GM15510 (cell line): ENCODE results near the gene BMS1.

ENCODE experiments used
- POLR2A ChIP-seq: IDR thresholded peaks from 3 replicates; pipeline ENCODE4 v1.6.1; 2011; ENCODE audit warnings: borderline replicate concordance; ENCODE audit not compliant: insufficient read length; ENCODE audit errors: extremely low read depth

Gene BMS1, protein sequence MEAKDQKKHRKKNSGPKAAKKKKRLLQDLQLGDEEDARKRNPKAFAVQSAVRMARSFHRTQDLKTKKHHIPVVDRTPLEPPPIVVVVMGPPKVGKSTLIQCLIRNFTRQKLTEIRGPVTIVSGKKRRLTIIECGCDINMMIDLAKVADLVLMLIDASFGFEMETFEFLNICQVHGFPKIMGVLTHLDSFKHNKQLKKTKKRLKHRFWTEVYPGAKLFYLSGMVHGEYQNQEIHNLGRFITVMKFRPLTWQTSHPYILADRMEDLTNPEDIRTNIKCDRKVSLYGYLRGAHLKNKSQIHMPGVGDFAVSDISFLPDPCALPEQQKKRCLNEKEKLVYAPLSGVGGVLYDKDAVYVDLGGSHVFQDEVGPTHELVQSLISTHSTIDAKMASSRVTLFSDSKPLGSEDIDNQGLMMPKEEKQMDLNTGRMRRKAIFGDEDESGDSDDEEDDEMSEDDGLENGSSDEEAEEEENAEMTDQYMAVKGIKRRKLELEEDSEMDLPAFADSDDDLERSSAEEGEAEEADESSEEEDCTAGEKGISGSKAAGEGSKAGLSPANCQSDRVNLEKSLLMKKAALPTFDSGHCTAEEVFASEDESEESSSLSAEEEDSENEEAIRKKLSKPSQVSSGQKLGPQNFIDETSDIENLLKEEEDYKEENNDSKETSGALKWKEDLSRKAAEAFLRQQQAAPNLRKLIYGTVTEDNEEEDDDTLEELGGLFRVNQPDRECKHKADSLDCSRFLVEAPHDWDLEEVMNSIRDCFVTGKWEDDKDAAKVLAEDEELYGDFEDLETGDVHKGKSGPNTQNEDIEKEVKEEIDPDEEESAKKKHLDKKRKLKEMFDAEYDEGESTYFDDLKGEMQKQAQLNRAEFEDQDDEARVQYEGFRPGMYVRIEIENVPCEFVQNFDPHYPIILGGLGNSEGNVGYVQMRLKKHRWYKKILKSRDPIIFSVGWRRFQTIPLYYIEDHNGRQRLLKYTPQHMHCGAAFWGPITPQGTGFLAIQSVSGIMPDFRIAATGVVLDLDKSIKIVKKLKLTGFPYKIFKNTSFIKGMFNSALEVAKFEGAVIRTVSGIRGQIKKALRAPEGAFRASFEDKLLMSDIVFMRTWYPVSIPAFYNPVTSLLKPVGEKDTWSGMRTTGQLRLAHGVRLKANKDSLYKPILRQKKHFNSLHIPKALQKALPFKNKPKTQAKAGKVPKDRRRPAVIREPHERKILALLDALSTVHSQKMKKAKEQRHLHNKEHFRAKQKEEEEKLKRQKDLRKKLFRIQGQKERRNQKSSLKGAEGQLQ

DNA sequence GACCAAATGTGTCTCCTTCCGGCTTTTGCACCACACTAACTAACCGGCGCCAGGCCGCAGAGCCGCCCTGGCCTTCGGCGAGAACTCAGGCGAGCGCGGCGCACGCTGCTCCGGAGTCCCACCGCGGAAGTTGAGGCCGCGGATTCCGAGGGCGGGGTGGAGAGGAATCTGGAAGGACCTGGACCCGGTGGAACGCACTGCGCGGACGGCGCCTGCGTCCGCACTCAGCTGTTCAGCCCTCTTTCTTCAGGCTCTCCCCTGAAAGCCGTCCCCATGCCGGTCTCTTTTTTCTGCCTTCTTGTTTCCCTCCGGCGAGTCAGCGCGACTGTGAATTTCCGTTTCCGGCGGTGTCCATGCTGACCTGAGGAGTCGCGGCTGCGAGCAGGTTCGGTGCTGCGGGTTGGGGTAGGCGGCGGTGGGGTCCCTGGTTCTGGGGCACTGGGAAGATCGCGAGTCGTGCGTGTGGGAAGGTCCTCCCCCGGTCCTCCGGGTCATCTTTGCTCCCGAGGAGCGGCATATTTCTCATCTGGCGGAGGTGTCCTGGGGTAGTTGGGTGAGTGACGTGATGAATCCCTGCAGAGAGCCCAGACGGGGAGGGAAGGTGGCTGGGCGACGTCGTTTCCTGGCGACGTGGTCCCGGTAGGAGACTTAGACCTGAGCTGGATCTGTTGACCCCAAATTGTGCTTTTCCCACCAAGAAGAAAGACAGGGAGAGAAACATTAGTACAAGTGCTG is at the start of gene BMS1:
BMS1 (plus strand) TSS at position 350 of the 735 bp plus-strand sequence. CDS start 1,600 bp downstream, outside the sequence.
- peak; percentile 93 for TF ChIP-seq POLR2A

DNA sequence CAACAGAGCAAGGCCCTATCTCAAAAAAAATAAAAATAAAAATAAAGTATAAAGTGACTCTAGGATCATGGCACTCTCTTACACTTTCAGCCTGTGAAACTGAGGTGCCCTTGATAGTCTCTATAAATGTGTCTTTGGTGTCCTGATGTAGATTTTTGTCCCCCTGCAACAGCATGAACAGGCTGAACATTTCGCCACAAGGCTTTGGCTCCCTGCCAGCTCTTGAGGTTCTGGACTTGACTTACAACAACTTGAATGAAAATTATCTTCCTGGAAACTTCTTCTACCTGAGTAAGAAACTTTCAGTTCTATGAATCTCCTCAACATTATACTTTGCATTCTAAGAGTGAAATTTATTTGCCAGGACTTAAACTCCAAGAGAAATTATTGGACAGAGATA is 48.1 kb upstream of the BMS1 start:
- TF ChIP-seq POLR2A = no peak

DNA sequence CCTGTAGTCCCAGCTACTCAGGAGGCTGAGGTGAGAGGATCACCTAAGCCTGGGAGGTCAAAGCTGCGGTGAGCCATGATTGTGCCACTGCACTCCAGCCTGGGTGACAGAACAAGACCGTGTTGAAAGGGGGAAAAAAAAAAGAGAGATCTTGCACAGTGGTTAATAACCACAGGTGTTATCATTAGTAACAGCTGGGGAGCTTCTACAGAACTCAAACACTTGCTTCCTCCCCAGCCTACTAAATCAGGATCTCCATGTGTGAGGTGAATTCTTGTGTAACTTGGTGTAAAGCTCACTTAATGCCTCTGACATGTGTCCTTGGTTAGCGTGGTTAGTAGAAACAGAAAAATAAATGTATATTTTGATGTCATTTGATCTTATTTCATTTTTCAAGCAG is 43.9 kb upstream of the BMS1 start:
- no peak for TF ChIP-seq POLR2A

DNA sequence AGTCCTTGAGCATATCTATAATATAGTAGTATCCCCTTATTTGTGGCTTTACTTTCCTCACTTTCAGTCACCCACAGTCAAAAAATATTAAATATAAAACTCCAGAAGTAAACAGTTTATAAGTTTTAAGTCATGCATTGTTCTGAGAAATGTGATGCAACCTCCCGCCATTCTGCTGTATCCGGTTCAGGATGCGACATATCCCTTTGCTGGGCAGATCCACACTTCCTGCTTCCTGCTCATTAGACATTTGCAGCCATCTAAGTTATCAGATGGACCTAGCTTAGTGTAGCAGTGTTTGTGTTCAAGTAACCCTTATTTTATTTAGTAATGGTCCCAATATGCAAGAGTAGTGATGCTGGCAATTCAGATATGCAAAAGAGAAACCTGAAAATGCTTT is 38.9 kb upstream of the BMS1 start:
- no peak for TF ChIP-seq POLR2A

DNA sequence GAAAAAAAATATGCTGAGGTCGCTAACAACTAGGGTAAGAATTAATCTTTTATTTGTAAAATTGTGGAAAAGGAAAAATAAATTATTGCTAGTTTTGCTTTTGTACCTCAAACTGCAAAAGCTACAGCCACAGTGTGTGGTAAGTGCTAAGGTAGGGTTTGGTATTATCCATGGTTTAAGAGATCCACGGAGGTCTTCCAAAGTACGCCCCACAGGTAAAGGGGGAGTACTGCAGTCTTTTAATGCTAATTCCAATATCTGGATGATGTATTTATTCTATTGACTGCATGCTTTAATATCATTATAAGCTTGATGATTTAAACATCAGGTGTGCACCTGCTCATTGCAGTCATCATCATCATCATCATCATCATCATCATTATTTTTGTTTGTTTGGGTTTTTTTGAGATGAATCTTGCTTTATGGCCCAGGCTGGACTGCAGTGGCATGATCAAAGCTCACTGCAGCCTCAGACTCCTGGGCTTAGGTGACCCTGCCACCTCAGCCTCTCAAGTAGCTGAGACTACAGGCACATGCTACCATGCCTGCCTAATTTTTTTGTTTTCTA is 38.4 kb upstream of the BMS1 start:
- TF ChIP-seq POLR2A = no peak

DNA sequence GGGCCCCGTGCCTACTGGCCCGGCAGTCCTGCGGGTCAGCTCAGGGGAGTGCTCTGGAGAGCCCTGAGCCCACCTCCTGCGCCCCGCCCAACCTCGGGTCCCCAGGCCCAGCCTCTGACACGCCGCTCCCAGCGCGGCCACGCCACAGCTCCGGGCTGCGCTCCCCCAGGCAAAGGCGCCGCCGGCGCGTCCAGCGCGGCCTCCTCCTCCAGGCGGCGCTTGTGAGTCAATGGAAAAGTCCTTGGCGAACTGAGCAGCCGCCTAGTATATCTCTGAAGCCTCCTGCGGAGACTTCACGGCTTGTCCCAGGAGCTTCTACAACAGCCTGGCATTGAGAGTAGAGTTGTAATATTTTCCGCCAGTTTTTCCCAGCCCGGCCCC is 29.5 kb upstream of the BMS1 start:
- no peak for TF ChIP-seq POLR2A

DNA sequence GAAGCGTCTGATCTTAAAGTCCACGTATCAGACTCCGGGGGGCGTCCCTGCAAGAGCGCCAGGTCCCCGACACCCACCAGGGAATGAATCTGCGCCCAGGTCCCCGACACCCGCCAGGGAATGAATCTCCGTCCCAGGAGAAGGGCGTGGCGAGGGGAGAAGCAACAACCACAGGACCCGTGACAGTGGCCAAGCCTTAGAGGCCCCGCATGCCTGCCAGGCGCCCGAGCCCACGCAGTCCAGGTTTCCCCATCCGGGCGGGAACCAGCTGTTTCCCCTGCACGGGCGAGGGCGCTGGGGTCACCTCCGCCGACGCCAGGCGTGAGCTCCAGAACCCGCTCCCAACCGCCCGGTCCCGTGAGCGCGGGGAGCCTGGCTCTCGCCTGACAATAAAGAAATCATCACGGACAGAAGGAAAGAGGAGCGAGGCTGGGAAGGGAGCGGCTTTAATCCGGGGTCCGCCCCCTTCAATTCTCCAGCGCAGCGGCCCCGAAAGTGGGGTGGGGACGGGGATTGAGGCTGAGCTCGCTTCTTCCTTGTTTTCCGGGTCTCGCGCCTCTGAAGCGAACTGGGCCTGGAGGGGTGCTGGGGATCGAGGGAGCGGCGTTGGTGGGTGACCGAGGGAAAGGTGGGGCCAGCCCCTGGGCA is 29.0 kb upstream of the BMS1 start:
- no peak for TF ChIP-seq POLR2A

DNA sequence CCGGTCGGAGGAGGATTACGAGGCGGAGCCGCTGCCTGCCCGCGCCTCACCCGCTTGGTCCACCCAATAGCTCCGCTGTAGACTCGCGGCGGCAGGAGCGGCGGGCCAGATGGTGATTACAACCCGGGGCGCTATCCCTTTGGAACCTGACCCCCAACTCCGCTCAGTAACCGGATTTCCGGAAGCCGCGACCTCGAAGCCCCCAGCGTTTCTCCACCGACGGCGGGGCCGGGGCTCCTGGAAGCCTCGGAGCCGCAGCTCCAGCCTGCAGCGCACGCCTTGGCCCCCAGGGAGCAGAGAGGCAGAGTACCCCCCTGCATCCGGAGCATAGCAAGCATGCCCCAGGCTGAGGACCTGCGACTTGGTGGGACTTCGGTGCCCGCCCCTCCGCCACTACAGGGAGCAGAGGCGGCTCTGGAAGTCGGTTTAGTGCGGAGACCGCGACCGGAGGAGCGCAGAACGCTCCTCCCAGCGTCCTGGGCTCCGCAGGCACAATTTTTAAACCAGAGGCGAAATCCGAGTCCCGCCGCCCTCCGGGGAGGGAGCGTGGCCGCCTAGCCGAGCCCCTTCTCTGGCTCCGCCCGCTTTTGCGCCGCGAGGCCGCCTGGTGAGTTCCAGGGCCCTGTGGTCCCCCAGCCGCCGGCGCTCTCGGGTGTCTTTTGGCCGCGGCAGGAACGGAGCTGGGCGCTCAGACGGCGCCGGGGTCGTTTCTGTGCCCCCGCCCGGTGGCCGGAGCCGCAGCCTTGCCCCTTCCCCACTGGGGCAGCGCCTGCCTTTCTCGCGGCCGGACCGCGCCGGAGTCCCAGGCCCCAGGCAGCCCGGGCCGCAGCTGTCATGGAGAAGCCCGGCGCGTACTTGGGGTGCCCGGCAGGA is 28.2 kb upstream of the BMS1 start:
- TF ChIP-seq POLR2A = no peak

DNA sequence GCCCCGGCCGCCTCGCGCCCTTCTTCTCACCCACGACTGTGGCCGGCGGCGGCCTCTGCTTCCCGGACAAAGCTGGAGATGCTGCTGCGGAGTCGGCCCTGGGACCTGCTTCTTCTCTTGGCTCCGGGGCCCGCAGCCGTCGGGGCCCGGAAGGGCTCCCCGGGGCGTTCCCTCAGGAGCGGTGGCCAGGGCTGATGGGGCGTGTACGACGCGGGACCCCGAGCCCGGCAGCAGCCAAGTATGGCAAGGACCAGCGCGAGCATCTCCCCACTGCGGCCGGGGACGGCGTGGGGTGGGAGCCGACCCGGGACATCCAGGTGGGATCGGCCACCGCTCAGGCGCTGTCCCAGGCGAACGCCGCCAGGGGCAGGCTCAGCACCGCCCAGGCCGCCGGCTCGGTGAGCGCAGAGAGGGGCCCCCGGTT is 27.6 kb upstream of the BMS1 start:
- TF ChIP-seq POLR2A = no peak

DNA sequence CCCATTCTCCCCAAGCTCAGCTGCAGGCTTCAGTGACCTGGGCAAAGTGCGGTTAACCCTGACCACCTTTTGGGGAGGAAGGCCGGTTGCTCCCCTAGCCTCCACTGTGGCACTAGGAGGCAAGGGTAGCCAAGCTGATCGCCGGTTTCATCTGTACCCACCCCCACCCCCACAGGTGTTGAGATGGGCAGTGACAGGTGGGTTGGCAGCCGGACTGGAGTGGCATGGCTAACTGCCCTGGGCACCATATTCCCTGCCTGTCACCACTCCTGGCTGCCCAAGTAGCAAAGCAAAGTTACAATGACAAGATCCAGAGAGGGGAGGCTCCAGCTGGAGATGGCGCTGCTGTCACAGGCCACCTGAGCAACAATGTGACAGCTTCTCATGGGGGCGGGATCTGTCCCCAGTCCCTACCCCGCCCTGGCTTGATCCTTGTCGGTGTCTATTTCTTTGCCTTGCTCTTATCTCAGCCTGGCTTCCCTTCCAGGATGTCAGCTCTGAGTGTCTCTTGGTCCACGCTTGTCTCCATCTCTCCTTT is 27.0 kb upstream of the BMS1 start:
- TF ChIP-seq POLR2A = no peak

DNA sequence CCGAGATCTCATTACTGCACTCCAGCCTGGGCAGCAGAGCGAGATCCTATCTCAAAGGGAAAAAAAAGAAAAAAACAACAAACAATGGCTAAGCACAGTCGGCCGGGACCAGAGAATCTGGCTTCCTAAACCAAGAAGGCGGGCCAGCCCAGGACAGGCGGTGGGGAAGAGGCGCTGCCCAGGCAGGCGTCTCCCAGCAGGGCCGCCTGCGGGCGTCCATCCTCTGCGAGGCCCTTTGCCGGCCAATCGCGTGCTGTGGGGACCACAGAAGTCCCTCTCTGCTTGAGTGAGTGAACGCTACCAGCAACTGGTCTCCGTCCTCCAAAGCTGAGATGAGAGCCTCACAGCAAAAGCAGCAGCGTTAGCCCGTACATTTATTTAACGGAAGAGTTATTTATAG is 14.7 kb upstream of the BMS1 start:
- TF ChIP-seq POLR2A = no peak

DNA sequence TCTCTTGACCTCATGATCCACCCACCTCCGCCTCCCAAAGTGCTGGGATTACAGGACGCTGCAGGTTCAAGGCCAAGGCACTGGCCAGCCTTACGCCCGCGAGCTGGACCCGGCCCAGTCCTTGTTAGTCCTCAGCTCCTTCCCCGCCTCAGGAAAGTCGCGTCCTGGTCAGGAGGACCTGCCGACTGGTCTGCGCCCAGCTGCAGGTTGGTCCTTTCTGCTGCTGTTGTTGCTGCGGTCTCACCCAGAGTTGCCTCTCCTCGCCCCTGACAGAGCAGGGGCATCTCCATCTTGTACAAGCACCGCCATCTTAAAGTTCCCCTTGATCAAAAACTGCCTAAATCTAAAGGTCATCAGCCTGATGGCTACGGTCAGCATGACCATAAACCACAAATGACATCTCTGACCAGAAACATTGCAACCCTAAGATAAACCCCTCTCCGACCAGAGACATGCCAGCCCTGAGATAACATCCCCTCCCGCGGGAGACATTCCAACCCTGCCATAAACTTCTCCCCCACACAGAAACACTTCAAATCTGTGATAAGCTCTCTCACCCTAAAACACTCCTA is 13.9 kb upstream of the BMS1 start:
- TF ChIP-seq POLR2A = no peak
